Caco-2 (cell line): Measurements from ENCODE around the gene CAPZB. TPM values are rescaled to one million over a fixed set of nuclear protein-coding genes. Genes with fewer than 3 reads are reported as not detected.

ENCODE experiments used
- BruUV-seq: library from RNA; stranded (reverse); fragments of 400-500 nt; replicated peaks from 2 replicates; lab custom pipeline; 2021; lab: Mats Ljungman, UMichigan
- CTCF ChIA-PET: fragments of 300-600 bp; sonication (Branson Sonifier 250); formaldehyde crosslinking; loops from one replicate; lab custom pipeline; 2022; ENCODE audit warnings: antibody characterized with exemption; lab: Charles Lee
- POLR2A ChIA-PET: fragments of 300-600 bp; sonication (Branson Sonifier 250); formaldehyde crosslinking; loops from one replicate; lab custom pipeline; 2022; ENCODE audit warnings: antibody characterized with exemption; lab: Charles Lee
- DNase-seq, 2 experiments: peaks; one replicate each; pipeline versions ENCODE4 v3.0.0 to v3.0.0-alpha.2; 2020 to 2022
- H3K27me3 ChIP-seq: replicated peaks from 2 replicates; pipeline ENCODE4 v1.6.0; 2011; ENCODE audit warnings: low read length; ENCODE audit not compliant: control insufficient read depth, insufficient read depth
- H3K36me3 ChIP-seq: 2 replicates; pipeline ENCODE4 v1.5.1; 2011; ENCODE audit warnings: low read length; ENCODE audit not compliant: control insufficient read depth, insufficient read depth
- H3K4me1 ChIP-seq: fragments of 250-450 bp; sonication (Bioruptor Pico); 2 replicates; pipeline ENCODE4 v1.5.1; 2020; ENCODE audit warnings: mild to moderate bottlenecking
- H3K4me3 ChIP-seq: 2 replicates; pipeline ENCODE4 v1.5.1; 2011; ENCODE audit warnings: low read depth, mild to moderate bottlenecking, control low read depth, low read length
- H3K9me3 ChIP-seq: fragments of 250-450 bp; sonication (Bioruptor Pico); 2 replicates; pipeline ENCODE4 v1.5.1; 2020; ENCODE audit warnings: mild to moderate bottlenecking, moderate library complexity
- H3K27ac Mint-ChIP-seq: one replicate; pipeline ENCODE4 v1.8.0; 2022; ENCODE audit warnings: mixed read lengths; ENCODE audit not compliant: unreplicated experiment
- H3K27me3 Mint-ChIP-seq: one replicate; pipeline ENCODE4 v1.8.0; 2022; ENCODE audit warnings: mixed read lengths; ENCODE audit not compliant: insufficient read depth, unreplicated experiment
- H3K36me3 Mint-ChIP-seq: one replicate; pipeline ENCODE4 v1.8.0; 2022; ENCODE audit warnings: mild to moderate bottlenecking, mixed read lengths; ENCODE audit not compliant: insufficient read depth, unreplicated experiment
- H3K4me1 Mint-ChIP-seq: one replicate; pipeline ENCODE4 v1.8.0; 2022; ENCODE audit warnings: low read depth, mixed read lengths; ENCODE audit not compliant: unreplicated experiment
- H3K4me3 Mint-ChIP-seq: one replicate; pipeline ENCODE4 v1.8.0; 2022; ENCODE audit warnings: mild to moderate bottlenecking, moderate library complexity, mixed read lengths; ENCODE audit not compliant: unreplicated experiment
- H3K9me3 Mint-ChIP-seq: one replicate; pipeline ENCODE4 v1.8.0; 2022; ENCODE audit warnings: mixed read lengths; ENCODE audit not compliant: unreplicated experiment
- intact Hi-C: fragments of 100-400 bp; cut with micrococcal nuclease; formaldehyde crosslinking; loops from one replicate; pipeline ENCODE4 v1.10.0; 2022; ENCODE audit not compliant: unreplicated experiment
- total RNA-seq: library from RNA; stranded (reverse); gene quantifications from 2 replicates; pipeline ENCODE4 v1.2.3, GENCODE V29; 2022
- TF ChIP-seq, protein P1 (sequence below), 2 experiments: fragments of 200-600 bp in 1 of 2; IDR thresholded peaks; 1 replicate in 1 of 2; 2 replicates in 1 of 2; pipeline versions ENCODE4 v1.5.1 to v1.8.0; 2011 to 2022; ENCODE audit warnings: antibody characterized with exemption in 1 of 2, control low read depth in 1 of 2, inconsistent platforms in 1 of 2, low read depth in 1 of 2, low read length in 1 of 2, mild to moderate bottlenecking in 1 of 2, moderate library complexity in 1 of 2; ENCODE audit not compliant: insufficient read depth in 1 of 2, severe bottlenecking in 1 of 2, unreplicated experiment in 1 of 2

CAPZB gene
- total RNA-seq, 1 experiment from 2014 or later, result 205 TPM

DNA sequence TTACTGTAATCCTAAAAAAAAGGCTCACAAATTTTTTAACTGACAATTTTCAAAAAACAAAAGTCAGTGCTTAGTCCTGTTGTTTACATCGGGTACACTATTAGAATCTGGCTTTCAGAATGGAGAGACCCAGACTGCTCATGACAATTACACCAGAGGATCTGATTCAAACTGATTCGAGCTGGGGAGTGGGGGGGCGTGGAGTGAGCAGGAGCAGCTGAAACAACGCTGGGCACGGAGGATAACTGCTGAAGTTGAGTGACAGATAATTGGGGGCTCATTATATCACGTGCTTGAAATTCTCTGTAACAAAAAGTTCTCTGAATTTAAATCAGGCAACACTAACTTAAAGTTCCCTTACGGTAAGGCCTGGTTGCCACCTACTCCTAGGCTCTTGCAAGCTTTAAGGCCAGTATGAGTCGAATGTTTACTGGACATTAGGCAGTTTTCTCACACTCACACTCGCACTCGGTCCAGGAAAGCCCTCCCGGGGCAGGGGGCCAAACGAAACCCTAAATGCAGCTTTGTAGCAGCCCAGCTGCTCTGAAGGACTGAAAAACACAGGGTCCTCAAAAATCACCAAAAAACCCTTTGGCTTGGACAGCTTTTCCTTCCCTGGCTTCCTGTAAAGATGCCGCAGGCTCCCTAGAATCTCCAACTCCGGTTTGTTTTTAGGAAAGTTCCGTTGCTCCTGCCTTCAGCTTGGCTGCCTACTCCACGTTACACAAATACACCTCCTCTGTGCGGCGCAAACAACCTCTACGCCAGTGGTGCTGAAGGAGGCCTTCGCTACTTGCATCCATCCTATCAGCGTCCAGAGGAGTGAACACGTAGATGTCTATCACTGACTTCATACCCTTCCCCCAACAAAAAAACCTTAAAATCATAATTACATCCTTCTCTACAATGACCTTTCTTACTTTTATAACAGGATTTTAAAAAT, 42.9 kb downstream of the CAPZB start:
- Mint-ChIP-seq H3K27ac (no peak overlapping the region), H3K4me1 (peaks cover 18% of the 10 kb centered on the region), H3K27me3 (no peaks in the 10 kb centered on the region), H3K9me3 (no peaks in the 10 kb centered on the region), H3K36me3 (peaks cover 13% of the 10 kb centered on the region), H3K4me3 (no peak overlapping the region)
- H3K9me3 ChIP-seq, result no peaks in the 10 kb centered on the region
- DNase-seq, result no peak
- H3K4me3 ChIP-seq, result no peak overlapping the region
- BruUV-seq, result no TSS peak
- no peaks in the 10 kb centered on the region for H3K27me3 ChIP-seq
- H3K36me3 ChIP-seq, result no peaks in the 10 kb centered on the region
- ChIA-PET POLR2A (no interaction called here), CTCF (no interaction called here)
- H3K4me1 ChIP-seq, result peaks cover 19% of the 10 kb centered on the region
- TF ChIP-seq, protein P1, sequence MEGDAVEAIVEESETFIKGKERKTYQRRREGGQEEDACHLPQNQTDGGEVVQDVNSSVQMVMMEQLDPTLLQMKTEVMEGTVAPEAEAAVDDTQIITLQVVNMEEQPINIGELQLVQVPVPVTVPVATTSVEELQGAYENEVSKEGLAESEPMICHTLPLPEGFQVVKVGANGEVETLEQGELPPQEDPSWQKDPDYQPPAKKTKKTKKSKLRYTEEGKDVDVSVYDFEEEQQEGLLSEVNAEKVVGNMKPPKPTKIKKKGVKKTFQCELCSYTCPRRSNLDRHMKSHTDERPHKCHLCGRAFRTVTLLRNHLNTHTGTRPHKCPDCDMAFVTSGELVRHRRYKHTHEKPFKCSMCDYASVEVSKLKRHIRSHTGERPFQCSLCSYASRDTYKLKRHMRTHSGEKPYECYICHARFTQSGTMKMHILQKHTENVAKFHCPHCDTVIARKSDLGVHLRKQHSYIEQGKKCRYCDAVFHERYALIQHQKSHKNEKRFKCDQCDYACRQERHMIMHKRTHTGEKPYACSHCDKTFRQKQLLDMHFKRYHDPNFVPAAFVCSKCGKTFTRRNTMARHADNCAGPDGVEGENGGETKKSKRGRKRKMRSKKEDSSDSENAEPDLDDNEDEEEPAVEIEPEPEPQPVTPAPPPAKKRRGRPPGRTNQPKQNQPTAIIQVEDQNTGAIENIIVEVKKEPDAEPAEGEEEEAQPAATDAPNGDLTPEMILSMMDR (IDR thresholded peaks at IDR 0.05; ENCODE audit: insufficient read depth in 1 of 2, low read depth in 1 of 2, low read length in 1 of 2, severe bottlenecking in 1 of 2, unreplicated experiment in 1 of 2), result no peak
- intact Hi-C loops, result no loop called here

GRCh38 chr1:19441048-19441780, 44.1 kb downstream of the CAPZB start:
- H3K27ac Mint-ChIP-seq, result no peak overlapping the region
- POLR2A ChIA-PET, result no interaction called here
- H3K4me3 Mint-ChIP-seq, result no peak overlapping the region
- no TSS peak for BruUV-seq
- no peak for DNase-seq
- H3K4me1 ChIP-seq, result peaks cover 13% of the 10 kb centered on the region
- peaks cover 15% of the 10 kb centered on the region for H3K36me3 Mint-ChIP-seq
- no peaks in the 10 kb centered on the region for H3K9me3 ChIP-seq
- H3K27me3 Mint-ChIP-seq, result no peaks in the 10 kb centered on the region
- H3K36me3 ChIP-seq, result no peaks in the 10 kb centered on the region
- H3K9me3 Mint-ChIP-seq, result no peaks in the 10 kb centered on the region
- intact Hi-C loops, result no loop called here
- H3K4me1 Mint-ChIP-seq, result peaks cover 17% of the 10 kb centered on the region
- no peak overlapping the region for H3K4me3 ChIP-seq
- CTCF ChIA-PET, result no interaction called here
- no peaks in the 10 kb centered on the region for H3K27me3 ChIP-seq
- TF ChIP-seq, protein P1 (IDR thresholded peaks at IDR 0.05; ENCODE audit: insufficient read depth in 1 of 2, low read depth in 1 of 2, low read length in 1 of 2, severe bottlenecking in 1 of 2, unreplicated experiment in 1 of 2), result no peak

DNA sequence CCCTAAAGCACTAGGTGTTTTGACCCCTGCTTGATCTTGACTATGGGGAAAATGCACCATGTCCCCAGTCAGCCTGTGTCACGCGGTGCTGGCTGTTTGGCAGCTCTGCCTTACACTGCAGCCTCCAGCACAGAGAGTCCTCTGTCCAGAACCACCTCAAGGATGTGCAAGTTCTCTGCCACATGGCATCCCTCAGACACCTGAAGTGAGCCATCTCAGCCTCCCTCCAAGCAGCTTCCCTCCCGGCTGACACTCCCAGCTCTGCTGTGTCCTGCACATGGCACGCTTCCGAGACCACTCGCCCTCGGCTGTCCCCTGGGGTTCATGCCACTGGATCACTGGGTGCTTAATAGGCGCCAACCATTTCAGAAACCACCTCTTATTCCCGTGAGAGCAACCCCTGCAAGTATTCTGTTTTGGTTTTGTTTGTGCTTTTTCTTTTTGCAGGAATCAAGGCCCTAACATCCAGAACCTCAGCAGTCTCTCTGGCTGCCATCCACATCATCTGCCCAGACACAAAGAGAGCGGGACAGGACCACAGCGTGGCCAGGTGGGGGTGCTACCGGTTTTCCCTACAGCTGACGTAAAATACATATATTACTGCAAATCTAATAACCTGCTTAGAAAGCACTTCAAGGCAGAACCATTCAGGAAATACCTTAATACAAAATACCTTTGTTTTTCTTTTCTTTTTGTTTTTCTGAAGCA, 45.7 kb downstream of the CAPZB start:
- BruUV-seq, result no TSS peak
- ChIA-PET POLR2A (no interaction called here), CTCF (interaction anchor here (1.8 kb wide), 1 partner anchor 143 kb away, joined by 5 read pairs; no protein-coding TSS in a partner anchor)
- H3K9me3 ChIP-seq, result no peaks in the 10 kb centered on the region
- intact Hi-C loops, result no loop called here
- peak in 1 of 2 experiments; percentile 30 for DNase-seq
- H3K4me3 ChIP-seq, result no peak overlapping the region
- no peaks in the 10 kb centered on the region for H3K27me3 ChIP-seq
- no peaks in the 10 kb centered on the region for H3K27me3 Mint-ChIP-seq
- H3K36me3 ChIP-seq, result no peaks in the 10 kb centered on the region
- no peaks in the 10 kb centered on the region for H3K9me3 Mint-ChIP-seq
- no peak overlapping the region for H3K4me3 Mint-ChIP-seq
- H3K4me1 Mint-ChIP-seq, result peaks cover 6% of the 10 kb centered on the region
- H3K4me1 ChIP-seq, result no peaks in the 10 kb centered on the region
- H3K36me3 Mint-ChIP-seq, result peaks cover 18% of the 10 kb centered on the region
- TF ChIP-seq, protein P1 (IDR thresholded peaks at IDR 0.05; ENCODE audit: insufficient read depth in 1 of 2, low read depth in 1 of 2, low read length in 1 of 2, severe bottlenecking in 1 of 2, unreplicated experiment in 1 of 2), result peak; percentile 20 to 45
- H3K27ac Mint-ChIP-seq, result no peak overlapping the region
